Tongue (tissue), 2 donors: ENCODE measurements around the gene NUP155. TPM values are rescaled to one million over a fixed set of nuclear protein-coding genes. Genes with fewer than 3 reads are reported as not detected.
"Not testable (repeated sequence)": the region's sequence is repeated elsewhere in the genome, so short reads cannot be mapped to it uniquely, and the experiment has no call there.

Experiments
- DNase-seq: peaks from one replicate; pipeline ENCODE4 v3.0.0-alpha.2; 2015
- total RNA-seq: library from RNA; depleted of rRNA; stranded (reverse); fragments of >200 nt; gene quantifications from one replicate; pipeline ENCODE4 v1.2.3, GENCODE V29; 2014

Gene NUP155
- 36.7 TPM for total RNA-seq

DNA sequence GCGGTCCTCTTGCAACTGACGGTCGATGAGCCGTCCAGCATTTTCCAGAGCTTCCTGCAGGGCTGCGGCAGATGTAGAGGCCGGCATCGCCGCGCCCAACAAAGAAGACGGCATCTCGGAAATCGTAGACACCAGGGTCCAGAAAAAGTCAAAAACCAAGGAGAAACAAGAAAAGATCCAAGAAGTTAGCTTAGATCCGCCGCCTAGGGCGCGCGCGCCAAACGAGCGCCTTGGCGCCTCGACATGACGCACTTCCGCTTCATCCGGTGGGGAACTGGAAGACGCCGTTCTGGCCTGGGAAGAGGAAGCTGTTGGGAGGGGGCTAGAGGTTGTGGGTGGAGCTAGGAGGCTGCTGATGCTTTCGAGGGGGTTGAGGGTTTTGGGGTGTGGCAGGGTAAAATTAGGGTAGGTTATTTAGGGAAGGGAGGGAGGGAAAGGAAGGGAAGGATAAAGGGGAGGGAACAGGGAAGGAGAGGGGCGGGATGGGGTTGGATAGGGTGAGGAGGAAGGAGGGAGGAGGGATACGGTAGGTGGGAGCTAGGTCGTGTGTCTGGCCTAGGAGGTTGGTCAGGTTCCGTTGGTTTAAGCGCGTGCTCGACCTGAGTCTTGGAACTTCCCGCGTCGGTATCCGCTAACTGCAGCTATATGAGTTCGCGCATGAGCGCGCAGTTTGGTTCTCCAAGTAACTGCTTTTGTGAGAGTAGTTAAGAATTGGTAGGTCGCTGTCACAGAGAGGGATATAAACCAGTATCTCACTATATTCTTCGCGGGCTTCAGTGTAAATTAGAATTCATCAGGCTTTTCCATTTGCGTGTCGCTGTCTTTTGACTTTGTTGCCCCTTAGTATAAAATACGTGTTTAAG lies at the start of gene NUP155:
Gene NUP155, minus strand, starts transcription at position 243 of the 863 bp plus-strand sequence. Its CDS starts 129 bp downstream, at position 114.
- DNase-seq: peak; percentile 98

DNA sequence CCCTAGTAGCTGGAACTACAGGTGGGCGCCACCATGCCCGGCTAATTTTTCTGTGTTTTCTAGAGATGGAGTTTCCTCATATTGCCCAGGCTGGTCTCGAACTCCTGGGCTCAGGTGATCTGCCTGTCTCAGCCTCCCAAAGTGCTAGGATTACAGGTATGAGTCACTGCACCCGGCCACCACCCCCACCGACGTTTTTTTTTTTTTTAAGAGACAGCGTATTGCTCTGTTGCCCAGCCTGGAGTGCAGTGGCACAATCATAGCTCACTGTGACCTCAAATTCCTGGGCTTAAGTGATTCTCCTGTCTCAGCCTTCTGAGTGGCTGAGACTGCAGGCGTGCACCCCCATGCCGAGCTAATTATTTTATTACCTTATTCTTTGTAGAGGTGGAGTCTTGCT lies 46.4 kb upstream of the NUP155 start:
- DNase-seq: no peak

DNA sequence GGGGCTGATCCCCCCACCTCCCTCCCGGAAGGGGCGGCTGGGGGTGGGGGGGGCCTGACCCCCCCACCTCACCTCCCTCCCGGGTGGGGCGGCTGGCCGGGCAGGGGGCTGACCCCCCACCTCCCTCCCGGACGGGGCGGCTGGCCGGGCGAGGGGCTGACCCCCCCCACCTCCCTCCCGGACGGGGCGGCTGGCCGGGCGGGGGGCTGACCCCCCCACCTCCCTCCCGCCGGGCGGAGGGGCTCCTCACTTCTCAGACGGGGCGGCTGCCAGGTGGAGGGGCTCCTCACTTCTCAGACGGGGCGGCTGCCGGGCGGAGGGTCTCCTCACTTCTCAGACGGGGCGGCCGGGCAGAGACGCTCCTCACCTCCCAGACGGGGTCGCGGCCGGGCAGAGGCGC lies 44.5 kb upstream of the NUP155 start:
- not testable (repeated sequence) for DNase-seq

DNA sequence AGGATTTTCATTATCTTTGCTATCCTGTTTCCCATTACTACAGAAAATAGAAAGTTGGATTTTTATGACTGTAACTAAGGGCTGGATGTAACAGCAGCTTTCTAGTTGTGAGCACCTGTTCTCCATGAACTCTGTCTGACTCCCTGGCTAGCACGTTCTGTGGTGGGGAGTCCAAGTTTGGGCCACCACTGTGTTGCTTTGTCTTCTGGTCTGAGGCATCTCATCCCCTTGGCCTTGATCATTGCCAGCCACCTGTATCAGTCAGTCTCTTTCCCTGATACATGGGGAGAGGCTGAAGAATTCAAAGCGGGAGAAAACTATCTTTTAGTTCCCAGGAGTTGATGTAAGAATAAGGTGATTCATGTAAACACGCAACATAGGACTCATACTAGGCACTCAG lies 41.6 kb upstream of the NUP155 start:
- peak; percentile 16 for DNase-seq

DNA sequence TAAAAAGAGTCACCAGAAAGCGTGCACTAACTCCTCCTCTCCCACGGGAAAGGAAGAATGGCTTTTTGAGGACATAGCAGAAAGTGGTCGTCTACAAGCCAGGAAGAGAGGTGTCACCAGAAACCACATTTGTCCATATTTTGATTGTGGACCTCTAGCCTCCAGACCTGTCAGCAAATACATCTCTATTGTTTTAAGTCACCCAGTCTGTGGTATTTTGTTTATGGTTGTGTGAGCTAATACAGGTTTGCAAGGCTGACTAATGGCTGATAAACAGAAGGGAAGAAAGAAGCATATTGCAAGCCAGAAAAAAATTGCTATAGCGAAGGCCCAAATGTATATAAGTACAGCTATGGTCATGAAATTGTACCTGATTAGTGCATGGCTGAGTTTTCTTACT lies 29.6 kb upstream of the NUP155 start:
- DNase-seq: no peak

DNA sequence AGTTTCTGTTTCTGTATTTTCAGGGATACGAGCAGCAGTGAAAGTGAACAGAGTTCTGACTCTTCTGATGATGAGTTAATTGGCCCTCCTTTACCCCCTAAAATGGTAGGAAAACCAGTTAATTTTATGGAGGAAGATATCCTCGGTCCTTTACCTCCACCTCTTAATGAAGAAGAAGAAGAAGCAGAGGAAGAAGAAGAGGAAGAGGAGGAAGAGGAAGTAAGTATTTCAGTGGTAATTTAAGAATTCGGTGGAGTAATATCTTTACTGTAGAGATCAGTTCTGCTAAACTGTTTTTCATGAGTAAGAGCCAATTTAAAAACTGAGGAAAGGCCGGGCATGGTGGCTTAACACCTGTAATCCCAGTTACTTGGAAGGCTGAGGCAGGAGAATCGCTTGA lies 25.4 kb upstream of the NUP155 start:
- no peak for DNase-seq

DNA sequence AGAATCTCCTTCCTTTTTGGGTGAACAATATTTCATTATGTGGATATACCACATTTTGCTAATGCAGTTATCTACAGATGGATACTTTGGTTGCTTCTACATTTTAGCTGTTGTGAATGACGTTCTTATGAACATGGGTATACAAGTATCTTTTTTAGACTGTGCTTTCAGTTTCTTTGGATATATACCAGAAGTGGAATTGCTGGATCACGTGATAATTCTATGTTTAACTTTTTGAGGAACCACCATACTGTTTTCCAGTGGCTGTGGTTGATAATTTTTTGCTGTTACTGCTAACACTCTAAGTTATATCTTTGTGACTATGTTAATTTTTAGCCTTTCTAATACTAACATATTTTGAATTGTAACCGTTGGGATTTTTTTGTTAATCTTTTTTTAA lies 20.7 kb upstream of the NUP155 start:
- DNase-seq: no peak

DNA sequence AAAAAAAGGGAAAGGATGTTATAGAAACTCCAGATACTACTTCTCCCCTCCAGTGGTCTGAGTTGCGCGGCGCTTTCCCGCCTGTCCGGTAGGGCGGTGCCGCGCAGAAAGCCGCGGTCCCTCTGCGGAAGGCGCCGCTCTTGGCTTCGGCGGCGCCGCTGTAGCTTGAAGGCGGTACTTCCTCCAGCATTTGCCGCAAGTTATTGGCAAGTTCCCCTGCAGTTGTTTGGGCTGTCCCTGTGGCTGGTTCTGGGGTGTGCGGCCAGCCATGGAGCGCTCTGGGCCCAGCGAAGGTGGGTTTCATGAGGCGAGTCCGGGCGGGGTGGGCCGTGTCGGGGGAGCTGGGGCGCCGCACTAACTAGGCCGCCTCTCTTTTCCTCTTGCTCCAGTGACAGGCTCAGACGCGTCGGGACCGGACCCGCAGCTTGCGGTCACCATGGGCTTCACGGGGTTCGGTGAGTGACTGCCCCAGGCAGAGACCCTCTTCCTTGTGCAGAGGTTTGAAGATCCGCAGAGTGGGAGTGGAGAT lies 8.3 kb upstream of the NUP155 start, which contains the start of gene WDR70:
Gene WDR70, plus strand, starts transcription at position 219 of the 529 bp plus-strand sequence. Its CDS starts 50 bp downstream, at position 269.
- DNase-seq: peak; percentile 94

DNA sequence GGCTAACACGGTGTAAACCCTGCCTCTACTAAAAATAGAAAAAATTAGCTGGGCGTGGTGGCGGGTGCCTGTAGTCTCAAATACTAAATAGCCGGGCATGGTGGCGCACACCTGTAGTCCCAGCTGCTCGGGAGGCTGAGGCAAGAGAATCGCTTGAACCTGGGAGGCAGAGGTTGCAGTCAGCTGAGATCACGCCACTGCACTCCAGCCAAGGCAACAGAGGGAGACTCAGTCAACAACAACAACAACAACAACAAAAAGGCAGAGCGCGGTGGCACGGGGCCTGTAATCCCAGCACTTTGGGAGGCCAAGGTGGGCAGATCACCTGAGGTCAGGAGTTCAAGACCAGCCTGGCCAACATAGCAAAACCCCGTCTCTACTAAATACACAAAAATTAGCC lies 7.2 kb upstream of the NUP155 start:
- not testable (repeated sequence) for DNase-seq

DNA sequence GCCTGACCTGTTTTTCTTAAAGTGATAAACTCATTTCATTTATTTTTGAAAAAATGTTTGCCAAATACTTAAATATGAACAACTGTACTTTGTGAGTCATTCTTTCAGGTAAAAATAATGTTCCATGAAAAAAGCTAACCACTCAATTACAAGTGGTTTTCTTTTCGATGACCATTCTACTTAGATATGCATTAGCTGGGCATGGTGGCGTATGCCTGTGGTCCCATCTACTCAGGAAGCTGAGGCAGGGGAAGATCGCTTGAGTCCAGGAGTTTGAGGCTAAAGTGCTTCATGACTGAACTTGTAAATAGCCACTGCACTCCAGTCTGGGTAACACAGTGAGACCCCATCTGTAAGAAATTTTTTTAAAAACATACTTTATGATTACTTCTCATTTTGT lies 4.2 kb upstream of the NUP155 start:
- DNase-seq: no peak

DNA sequence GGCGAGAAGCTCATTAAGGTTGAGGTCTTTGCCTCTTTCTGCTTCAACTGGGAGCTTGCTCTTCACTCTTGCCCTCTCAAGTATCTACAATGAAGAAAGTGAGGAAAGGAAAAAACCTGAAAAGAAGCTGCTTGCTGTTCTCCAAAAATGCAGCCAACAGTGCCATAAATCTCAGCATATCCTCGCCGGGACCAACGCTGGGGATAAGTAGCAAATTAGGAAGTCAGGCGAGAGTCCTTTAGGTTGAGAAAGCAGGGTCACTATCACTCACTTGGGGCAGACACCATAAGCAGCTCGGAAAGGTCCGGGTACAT lies 399 bp downstream of the NUP155 start:
- DNase-seq: no peak

DNA sequence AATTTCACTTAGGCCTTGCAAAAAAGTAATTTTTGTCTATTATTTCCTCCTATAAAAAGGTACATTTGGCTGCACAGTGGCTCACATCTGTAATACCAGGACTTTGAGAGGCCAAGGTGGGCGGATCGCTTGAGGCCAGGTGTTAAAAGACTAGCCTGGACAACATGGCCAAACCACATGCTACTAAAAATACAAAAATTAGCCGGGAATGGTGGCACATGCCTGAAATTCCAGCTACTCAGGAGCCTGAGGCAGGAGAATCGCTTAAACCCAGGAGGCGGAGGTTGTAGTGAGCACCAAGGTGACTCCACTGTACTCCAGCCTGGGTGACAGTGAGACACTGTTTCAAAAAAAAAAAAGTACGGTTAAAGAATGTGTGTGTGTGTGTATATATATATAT lies 15.7 kb downstream of the NUP155 start:
- no peak for DNase-seq

DNA sequence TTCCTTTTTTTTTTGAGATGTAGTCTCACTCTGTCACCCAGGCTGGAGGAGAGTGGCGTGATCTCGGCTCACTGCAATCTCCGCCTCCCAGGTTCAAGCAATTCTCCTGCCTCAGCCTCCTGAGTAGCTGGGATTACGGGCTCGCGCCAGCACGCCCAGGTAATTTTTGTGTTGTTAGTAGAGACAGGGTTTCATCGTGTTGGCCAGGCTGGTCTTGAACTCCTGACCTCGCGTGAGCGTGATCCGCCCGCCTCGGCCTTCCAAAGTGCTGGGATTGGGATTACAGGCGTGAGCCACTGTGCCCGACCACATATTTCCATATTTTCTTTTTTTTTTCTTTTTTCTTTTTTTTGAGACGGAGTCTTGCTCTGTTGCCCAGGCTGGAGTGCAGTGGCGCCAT lies 28.2 kb downstream of the NUP155 start:
- DNase-seq: not testable (repeated sequence)

DNA sequence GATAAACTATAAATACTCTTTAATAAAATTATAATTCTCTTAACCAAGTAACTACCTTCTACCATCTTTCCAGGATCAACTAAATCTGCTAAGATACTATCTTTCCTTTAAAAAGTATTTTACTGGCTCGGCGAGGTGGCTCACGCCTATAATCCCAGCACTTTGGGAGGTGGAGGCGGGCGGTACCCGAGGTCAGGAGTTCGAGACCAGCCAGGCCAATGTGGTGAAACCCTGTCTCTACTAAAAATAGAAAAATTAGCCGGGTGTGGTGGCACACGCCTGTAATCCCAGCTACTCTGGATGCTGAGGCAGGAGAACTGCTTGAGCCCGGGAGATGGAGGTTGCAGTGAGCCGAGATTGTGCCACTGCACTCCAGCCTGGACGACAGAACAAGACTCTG lies 36.2 kb downstream of the NUP155 start:
- DNase-seq: not testable (repeated sequence)

DNA sequence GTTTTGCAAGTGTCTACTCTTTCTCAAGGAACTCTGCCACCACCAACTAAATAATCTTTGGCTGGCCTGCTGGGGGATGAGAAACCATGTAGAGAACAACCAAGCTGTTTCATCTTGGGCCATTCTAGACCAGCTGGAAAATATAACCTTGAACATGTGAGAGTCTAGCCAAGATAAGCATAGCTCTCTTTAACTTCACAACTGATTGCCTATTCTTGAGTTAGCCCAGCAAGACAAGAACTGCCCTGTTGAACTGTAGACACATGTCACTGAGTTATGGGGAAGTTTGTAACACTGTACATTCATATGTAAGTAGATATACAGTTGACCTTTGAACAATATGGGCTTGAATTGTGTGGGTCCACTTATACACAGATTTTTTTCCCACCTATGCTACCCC lies 44.4 kb downstream of the NUP155 start:
- DNase-seq: no peak

DNA sequence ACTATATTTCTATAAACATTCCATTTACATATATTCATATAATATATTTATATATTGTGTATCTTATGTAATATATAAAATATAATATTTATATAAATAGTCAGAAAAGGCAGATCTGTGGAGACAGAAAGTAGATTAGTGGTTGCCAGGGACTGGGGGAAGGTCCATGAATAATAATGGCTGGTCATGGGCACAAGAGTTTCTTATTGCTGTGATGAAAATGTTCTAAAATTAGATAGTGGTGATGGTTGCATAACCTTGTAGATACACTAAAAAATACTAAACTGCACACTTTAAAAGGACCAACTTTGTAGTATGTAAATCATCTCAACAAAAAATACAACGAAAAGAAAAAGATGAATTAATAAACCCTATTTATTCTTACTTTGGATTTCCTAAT lies 47.3 kb downstream of the NUP155 start:
- no peak for DNase-seq

DNA sequence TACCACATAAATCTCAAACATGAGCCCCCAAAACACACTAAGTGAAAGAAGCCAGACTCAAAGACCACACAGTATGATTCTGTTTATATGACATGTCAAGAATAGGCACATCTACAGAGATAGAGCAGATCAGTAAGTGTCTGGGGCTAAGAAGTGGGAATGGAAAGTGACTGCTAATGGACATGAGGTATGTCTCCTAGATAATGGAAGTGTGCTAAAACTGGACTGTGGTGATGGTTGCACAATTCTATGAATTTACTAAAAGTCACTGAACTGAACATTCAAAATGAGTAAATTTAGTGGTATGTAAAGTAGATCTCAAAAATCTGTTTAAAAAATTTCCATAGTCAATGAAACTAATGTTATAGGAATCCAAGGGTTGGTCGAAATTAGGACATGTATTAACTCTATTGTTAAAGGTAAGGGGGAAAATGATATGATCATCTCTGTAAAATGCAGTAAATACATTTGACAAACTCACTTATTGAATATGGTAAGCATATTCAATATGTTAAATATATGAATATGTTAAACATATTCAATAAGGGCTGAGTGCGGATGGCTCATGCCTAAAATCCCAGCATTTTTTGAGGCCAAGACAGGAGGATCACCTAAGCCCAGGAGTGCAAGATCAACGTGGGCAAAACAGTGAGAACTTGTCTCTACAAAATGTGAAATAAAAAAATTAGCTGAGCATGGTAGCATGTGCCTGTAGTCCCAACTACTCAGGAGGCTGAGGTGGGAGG lies 51.7 kb downstream of the NUP155 start:
- DNase-seq: no peak

DNA sequence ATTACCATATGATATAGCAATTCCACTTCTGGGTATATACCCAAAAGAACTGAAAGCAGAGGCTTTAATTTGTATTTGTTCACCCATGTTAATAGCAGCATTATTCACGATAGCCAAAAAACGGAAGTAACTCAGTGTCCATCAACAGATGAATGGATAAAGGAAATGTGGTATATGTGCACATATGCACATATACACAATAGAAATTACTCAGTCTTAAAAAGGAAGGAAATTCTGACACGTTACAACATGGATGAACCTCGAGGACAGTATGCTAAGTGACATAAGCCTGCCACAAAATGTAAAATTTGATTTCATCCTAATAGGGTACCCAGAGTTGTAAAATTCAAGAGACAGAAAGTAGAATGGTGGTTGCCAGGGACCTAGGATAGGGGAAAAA lies 54.9 kb downstream of the NUP155 start:
- no peak for DNase-seq

DNA sequence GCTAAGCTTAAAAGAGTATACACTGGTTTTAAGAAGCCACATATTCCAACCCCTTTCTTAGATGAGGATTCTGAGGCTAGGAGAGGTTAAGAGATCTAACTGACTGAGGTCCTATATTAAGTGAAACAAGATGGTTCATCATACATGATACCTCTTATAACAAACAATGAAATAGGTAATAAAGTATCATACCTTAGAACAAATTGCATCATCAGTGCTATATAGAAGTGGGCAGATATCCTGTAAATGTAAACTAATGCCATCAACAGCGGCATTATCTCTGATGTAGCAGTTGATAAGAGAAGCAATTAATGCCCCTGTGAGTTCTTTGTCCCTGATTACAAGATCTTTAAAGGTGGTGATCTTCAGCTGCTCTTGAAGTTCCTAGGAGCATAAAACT lies 60.5 kb downstream of the NUP155 start:
- DNase-seq: no peak

DNA sequence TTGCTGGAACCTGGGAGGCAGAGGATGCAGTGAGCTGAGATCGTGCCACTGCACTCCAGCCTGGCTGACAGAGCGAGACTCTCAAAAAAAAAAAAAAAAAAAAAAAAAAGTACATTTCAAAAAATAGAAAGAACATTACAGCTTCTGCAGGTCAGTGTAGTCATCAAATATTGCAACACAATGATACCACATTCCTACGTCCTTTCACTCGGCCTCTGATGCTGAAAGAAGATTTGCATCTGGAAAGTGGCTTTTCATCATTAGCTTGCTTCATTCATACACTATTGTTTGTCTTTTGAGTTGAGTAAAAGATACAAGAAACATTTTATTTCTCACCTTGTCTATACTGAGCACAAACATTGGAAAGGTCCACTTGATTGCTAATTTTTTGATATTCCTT lies 62.1 kb downstream of the NUP155 start:
- no peak for DNase-seq

DNA sequence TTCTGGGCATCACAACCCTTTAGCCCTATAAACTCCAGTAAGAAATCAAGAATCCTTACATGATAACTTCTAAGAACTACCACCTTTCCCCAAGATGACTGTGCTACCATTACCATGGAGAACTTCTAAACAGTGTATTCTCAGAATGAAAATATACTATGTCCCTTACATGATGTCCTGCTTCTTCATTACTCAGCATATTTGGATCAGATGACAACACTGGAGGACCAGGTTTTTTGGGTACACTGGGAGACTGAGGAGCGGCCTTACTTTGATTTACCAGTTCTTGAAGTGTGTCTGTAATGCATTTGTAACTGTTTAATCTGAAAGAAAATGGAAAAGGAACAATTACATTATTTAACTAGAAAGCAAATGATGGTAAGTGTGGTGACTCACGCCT lies 66.0 kb downstream of the NUP155 start:
- no peak for DNase-seq

DNA sequence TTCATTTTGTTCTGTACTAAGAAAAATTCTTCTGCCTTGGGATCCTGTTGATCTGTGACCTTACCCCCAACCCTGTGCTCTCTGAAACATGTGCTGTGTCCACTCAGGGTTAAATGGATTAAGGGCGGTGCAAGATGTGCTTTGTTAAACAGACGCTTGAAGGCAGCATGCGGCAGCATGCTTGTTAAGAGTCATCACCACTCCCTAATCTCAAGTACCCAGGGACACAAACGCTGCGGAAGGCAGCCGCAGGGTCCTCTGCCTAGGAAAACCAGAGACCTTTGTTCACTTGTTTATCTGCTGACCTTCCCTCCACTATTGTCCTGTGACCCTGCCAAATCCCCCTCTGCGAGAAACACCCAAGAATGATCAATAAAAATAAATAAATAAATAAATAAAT lies 74.6 kb downstream of the NUP155 start:
- DNase-seq: not testable (repeated sequence)

DNA sequence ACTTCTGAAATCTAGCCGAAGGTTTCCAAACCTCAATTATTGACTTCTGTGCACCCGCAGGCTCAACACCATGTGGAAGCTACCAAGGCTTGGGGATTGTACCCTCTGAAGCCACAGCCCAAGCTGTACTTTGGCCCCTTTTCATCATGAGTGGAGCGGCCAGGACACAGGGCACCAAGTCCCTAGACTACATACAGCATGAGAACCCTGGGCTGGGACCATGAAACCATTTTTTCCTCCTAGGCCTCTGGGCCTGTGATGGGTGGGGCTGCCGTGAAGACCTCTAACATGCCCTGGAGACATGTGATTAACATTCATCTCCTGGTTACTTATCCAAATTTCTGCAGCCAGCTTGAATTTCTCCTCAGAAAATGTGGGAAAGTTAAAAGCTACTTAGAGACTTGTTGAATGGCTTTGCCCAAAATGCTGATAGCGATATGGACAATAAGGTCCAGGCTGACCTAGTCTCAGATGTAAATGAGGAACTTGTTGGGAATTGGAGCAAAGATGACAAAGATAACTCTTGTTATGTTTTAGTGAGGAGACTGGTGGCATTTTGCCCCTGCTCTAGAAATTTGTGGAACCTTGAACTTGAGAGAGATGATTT lies 87.6 kb downstream of the NUP155 start:
- no peak for DNase-seq
